B cell (primary cell): ENCODE measurements around the gene RAP1GAP2. TPM values are rescaled to one million over a fixed set of nuclear protein-coding genes. Genes with fewer than 3 reads are reported as not detected.

Experiments used
- ATAC-seq: fragments of 200-7000 bp; cut with Tn5 transposase; one replicate; pipeline ENCODE4 v1.10.0; 2021; ENCODE audit warnings: low read depth, mild to moderate bottlenecking, moderate number of reproducible peaks, moderate library complexity
- CTCF ChIA-PET: fragments of 350-600 bp; sonication (Branson Sonifier 250); formaldehyde crosslinking; loops from one replicate; lab custom pipeline; 2021; ENCODE audit warnings: antibody characterized with exemption, inconsistent platforms; lab: Charles Lee
- POLR2A ChIA-PET: fragments of 350-600 bp; sonication (Branson Sonifier 250); formaldehyde crosslinking; loops from one replicate; lab custom pipeline; 2021; ENCODE audit warnings: antibody characterized with exemption; lab: Charles Lee
- DNase-seq: peaks from one replicate; pipeline ENCODE4 v3.0.0; 2013
- H2AFZ ChIP-seq: 2 replicates; pipeline ENCODE4 v1.6.1; 2012; ENCODE audit warnings: mild to moderate bottlenecking, low read depth, low read length; ENCODE audit not compliant: insufficient read depth, poor library complexity, severe bottlenecking
- H3K27ac ChIP-seq, 2 donors: 1 replicate in 1 of 2; 2 replicates in 1 of 2; pipeline ENCODE4 v1.5.1; 2012 to 2013; ENCODE audit warnings: low read length in 2 of 2, mild to moderate bottlenecking in 2 of 2, moderate library complexity in 1 of 2
- H3K27me3 ChIP-seq, 4 experiments: fragments of 200-600 bp in 1 of 4; sonication (generic) in 1 of 4; replicated peaks in 1 of 4; 1 replicate in 2 of 4; 2 replicates in 2 of 4; pipeline versions ENCODE4 v1.6.1 to v1.7.0; 2013 to 2016; ENCODE audit warnings: low read length in 3 of 4, mild to moderate bottlenecking in 2 of 4, mixed read lengths in 1 of 4, moderate library complexity in 1 of 4; ENCODE audit not compliant: insufficient read depth in 4 of 4, control insufficient read depth in 3 of 4; ENCODE audit errors: control extremely low read depth in 1 of 4
- H3K36me3 ChIP-seq, 2 experiments: replicated peaks in 1 of 2; 1 replicate in 1 of 2; 2 replicates in 1 of 2; pipeline versions ENCODE4 v1.6.1 to v1.7.1; 2013; ENCODE audit warnings: low read length in 1 of 2; ENCODE audit not compliant: insufficient read depth in 2 of 2, control insufficient read depth in 1 of 2; ENCODE audit errors: control extremely low read depth in 1 of 2, extremely low read depth in 1 of 2
- H3K4me1 ChIP-seq, 2 donors: fragments of 200-600 bp in 1 of 2; sonication (generic) in 1 of 2; 1 replicate in 1 of 2; 2 replicates in 1 of 2; pipeline versions ENCODE4 v1.5.1 to v1.6.1; 2013 to 2017; ENCODE audit warnings: low read length in 2 of 2; ENCODE audit not compliant: control insufficient read depth in 2 of 2, insufficient read depth in 2 of 2
- H3K4me2 ChIP-seq: replicated peaks from 2 replicates; pipeline ENCODE3; 2012; ENCODE audit warnings: mild to moderate bottlenecking, low read depth, low read length; ENCODE audit not compliant: poor library complexity, severe bottlenecking
- H3K4me3 ChIP-seq, 5 experiments: fragments of 200-600 bp in 1 of 5; sonication (generic) in 1 of 5; 1 replicate in 3 of 5; 2 replicates in 2 of 5; pipeline versions ENCODE4 v1.5.1 to v1.7.0; 2011 to 2016; ENCODE audit warnings: low read length in 4 of 5, mild to moderate bottlenecking in 4 of 5, low read depth in 2 of 5, control low read depth in 1 of 5, moderate library complexity in 1 of 5; ENCODE audit not compliant: insufficient read depth in 1 of 5; ENCODE audit errors: control extremely low read depth in 1 of 5, extremely low read depth in 1 of 5
- H3K79me2 ChIP-seq: fragments of 200-600 bp; sonication (generic); one replicate; pipeline ENCODE4 v1.6.0; 2016; ENCODE audit warnings: low read length; ENCODE audit not compliant: control insufficient read depth, insufficient read depth
- H3K9ac ChIP-seq: fragments of 200-600 bp; sonication (generic); 2 replicates; pipeline ENCODE4 v1.6.1; 2017; ENCODE audit warnings: mild to moderate bottlenecking, low read length, moderate library complexity
- H3K9me3 ChIP-seq, 3 donors: one replicate each; pipeline versions ENCODE4 v1.6.1 to v1.7.1; 2013; ENCODE audit warnings: low read length in 2 of 3; ENCODE audit not compliant: control insufficient read depth in 2 of 3, insufficient read depth in 1 of 3; ENCODE audit errors: control extremely low read depth in 1 of 3
- H4K20me1 ChIP-seq: 2 replicates; pipeline ENCODE4 v1.6.0; 2012; ENCODE audit warnings: mild to moderate bottlenecking, low read length; ENCODE audit not compliant: insufficient read depth, control insufficient read depth, poor library complexity, severe bottlenecking
- H3K27ac Mint-ChIP-seq: one replicate; pipeline ENCODE4 v1.8.0; 2021; ENCODE audit warnings: mixed read lengths
- H3K27me3 Mint-ChIP-seq: one replicate; pipeline ENCODE4 v1.8.0; 2021; ENCODE audit warnings: mixed read lengths
- H3K4me1 Mint-ChIP-seq: one replicate; pipeline ENCODE4 v1.8.0; 2021; ENCODE audit warnings: mixed read lengths
- H3K4me3 Mint-ChIP-seq: one replicate; pipeline ENCODE4 v1.8.0; 2021; ENCODE audit warnings: mixed read lengths
- H3K9me3 Mint-ChIP-seq: one replicate; pipeline ENCODE4 v1.8.0; 2022; ENCODE audit warnings: mixed read lengths; ENCODE audit not compliant: insufficient read depth
- EZH2 ChIP-seq: IDR thresholded peaks from 2 replicates; pipeline ENCODE4 v1.6.1; 2012; ENCODE audit warnings: borderline replicate concordance, low read depth, mild to moderate bottlenecking, moderate library complexity, low read length; ENCODE audit not compliant: insufficient read depth, poor library complexity, severe bottlenecking
- WGBS: methylation state at CpG from one replicate; pipeline ENCODE4 v1.1.5; 2013; ENCODE audit warnings: missing lambda C conversion rate; ENCODE audit not compliant: insufficient coverage; 5-methylcytosine and 5-hydroxymethylcytosine counted together
- intact Hi-C: fragments of 100-400 bp; cut with micrococcal nuclease; formaldehyde crosslinking; loops from one replicate; pipeline ENCODE4 v1.10.0; 2022
- polyA plus RNA-seq: library from polyadenylated mRNA; depleted of rRNA; stranded (reverse); fragments of >200 nt; gene quantifications from 2 replicates; pipeline ENCODE4 v1.2.3, GENCODE V29; 2012
- total RNA-seq, 2 donors: library from RNA; stranded (reverse); fragments of 120-200 nt in 1 of 2; gene quantifications; 1 replicate in 1 of 2; 2 replicates in 1 of 2; pipeline versions ENCODE4 v1.2.3 to v1.2.4, GENCODE V29; 2013 to 2022
- TF ChIP-seq, protein P1 (sequence below): fragments of 200-600 bp; IDR thresholded peaks from one replicate; pipeline ENCODE4 v1.8.0; 2022; ENCODE audit warnings: antibody characterized with exemption, mild to moderate bottlenecking

The RAP1GAP2 gene
- total and polyA plus RNA-seq, 2 donors (not counting 1 experiment from before 2014, with no cell fraction given): 14.9 to 16.4 TPM

DNA sequence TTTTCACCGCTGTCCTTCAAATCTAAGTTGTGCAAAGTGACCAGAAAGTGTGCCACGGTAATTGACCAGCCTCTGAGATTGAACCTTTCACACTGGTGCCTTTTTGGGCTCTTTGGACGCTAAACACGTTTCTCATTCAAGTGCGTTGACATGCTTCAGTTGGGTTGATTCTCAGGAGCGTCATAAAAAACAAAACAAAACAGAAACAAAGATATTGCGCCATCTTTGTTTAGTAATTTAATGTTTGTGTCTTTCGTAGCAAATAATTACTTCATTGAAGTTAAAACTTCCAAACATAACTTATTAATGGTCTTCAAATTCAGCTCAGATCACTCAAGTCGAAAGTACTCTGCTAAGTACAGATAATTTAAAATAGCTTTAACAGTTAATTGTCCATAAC is 187.0 kb downstream of the RAP1GAP2 start:
- Histone ChIP-seq H3K4me1 (no peaks in the 10 kb centered on the region), H4K20me1 (no peaks in the 10 kb centered on the region), H3K36me3 (peaks cover 0 to 18% of the 10 kb centered on the region in 2 experiments), H3K9ac (no peak overlapping the region), H3K4me3 (no peak overlapping the region), H2AFZ (no peak overlapping the region), H3K4me2 (no peak overlapping the region), H3K79me2 (no peaks in the 10 kb centered on the region), H3K9me3 (no peaks in the 10 kb centered on the region), H3K27me3 (no peaks in the 10 kb centered on the region), H3K27ac (no peak overlapping the region)
- WGBS: 95% methylated on average over 2 of the region's 9 CpGs
- Mint-ChIP-seq H3K27ac (no peak overlapping the region), H3K27me3 (no peaks in the 10 kb centered on the region), H3K4me3 (no peak overlapping the region), H3K9me3 (no peaks in the 10 kb centered on the region), H3K4me1 (no peaks in the 10 kb centered on the region)
- no peak for DNase-seq
- CTCF ChIA-PET: interaction anchor here (1.2 kb wide), 1 partner anchor 30 kb away, joined by 4 read pairs; no protein-coding TSS in a partner anchor
- POLR2A ChIA-PET: no interaction called here
- no peak for TF ChIP-seq EZH2
- TF ChIP-seq, protein P1, sequence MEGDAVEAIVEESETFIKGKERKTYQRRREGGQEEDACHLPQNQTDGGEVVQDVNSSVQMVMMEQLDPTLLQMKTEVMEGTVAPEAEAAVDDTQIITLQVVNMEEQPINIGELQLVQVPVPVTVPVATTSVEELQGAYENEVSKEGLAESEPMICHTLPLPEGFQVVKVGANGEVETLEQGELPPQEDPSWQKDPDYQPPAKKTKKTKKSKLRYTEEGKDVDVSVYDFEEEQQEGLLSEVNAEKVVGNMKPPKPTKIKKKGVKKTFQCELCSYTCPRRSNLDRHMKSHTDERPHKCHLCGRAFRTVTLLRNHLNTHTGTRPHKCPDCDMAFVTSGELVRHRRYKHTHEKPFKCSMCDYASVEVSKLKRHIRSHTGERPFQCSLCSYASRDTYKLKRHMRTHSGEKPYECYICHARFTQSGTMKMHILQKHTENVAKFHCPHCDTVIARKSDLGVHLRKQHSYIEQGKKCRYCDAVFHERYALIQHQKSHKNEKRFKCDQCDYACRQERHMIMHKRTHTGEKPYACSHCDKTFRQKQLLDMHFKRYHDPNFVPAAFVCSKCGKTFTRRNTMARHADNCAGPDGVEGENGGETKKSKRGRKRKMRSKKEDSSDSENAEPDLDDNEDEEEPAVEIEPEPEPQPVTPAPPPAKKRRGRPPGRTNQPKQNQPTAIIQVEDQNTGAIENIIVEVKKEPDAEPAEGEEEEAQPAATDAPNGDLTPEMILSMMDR: no peak
- no peak for ATAC-seq
- intact Hi-C loops: no loop called here

DNA sequence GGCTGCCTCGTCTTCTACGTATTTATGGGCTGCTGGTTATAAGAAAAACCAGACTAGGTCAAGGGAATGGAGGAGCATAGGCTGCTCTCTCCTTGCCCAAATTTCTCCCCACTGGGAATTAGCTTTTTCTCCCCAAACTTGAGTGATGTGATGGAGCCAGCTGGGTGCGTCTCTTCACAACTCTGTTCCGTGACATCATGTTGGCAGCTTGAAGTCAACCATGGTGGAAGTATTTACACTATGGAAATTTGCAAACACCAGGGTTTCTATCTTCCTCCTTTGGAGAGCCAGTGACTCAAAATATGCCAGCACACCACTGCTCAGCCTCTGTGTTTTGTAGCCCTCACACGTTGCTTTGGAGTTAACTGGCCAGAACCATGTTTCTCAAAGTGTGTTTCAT is 189.1 kb downstream of the RAP1GAP2 start:
- CTCF ChIA-PET: interaction anchor here (1.9 kb wide), 1 partner anchor 28 kb away, joined by 4 read pairs; no protein-coding TSS in a partner anchor
- Mint-ChIP-seq H3K9me3 (no peaks in the 10 kb centered on the region), H3K27ac (no peak overlapping the region), H3K4me1 (no peaks in the 10 kb centered on the region), H3K4me3 (no peak overlapping the region), H3K27me3 (no peaks in the 10 kb centered on the region)
- H3K27ac ChIP-seq: no peak overlapping the region
- ATAC-seq (no peak), DNase-seq (no peak)
- H3K36me3 ChIP-seq: peaks cover 0 to 18% of the 10 kb centered on the region in 2 experiments
- H3K9ac ChIP-seq: no peak overlapping the region
- no peaks in the 10 kb centered on the region for H3K79me2 ChIP-seq
- H3K27me3 ChIP-seq: no peaks in the 10 kb centered on the region
- H3K4me2 ChIP-seq: no peak overlapping the region
- intact Hi-C loops: no loop called here
- no peak overlapping the region for H2AFZ ChIP-seq
- 100% methylated on average over 3 of the region's 5 CpGs for WGBS
- no peaks in the 10 kb centered on the region for H3K9me3 ChIP-seq
- H3K4me1 ChIP-seq: no peaks in the 10 kb centered on the region
- POLR2A ChIA-PET: no interaction called here
- TF ChIP-seq, protein P1: no peak
- no peak for TF ChIP-seq EZH2
- no peak overlapping the region for H3K4me3 ChIP-seq
- H4K20me1 ChIP-seq: no peaks in the 10 kb centered on the region
